NT2/D1 (cell line): Measurements from ENCODE around the gene CYP27C1.

Source experiments
- SUZ12 ChIP-seq: IDR thresholded peaks from 2 replicates; pipeline ENCODE4 v1.6.1; 2011; ENCODE audit not compliant: insufficient read length, insufficient read depth; ENCODE audit errors: extremely low read depth
- ZNF274 ChIP-seq: IDR thresholded peaks from 2 replicates; pipeline ENCODE4 v1.6.1; 2011; ENCODE audit warnings: mild to moderate bottlenecking, low read depth, low read length

DNA sequence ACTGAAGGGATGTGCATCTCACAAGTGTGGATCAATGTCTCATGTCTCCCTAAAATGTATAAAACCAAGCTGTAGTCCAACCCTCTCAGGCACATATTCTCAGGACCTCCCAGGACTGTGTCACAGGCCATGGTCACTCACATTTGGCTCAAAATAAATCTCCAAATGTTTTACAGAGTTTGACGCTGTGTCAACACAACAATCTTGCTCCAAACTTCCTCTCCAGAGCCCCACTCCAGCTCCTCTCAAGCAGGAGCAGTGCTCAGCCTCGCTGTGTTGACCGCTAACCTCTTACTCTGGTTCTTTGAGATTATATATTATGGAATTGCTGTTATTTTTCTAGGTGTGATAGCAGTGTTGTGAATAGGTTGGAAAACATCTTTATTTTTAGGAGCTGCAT is 56.2 kb downstream of the CYP27C1 start:
- TF ChIP-seq ZNF274 (no peak), SUZ12 (no peak)
